ENCODE data around the gene SLC25A38. TPM values are rescaled to one million over a fixed set of nuclear protein-coding genes. Genes with fewer than 3 reads are reported as not detected.

Gene SLC25A38
- total RNA-seq, 1 experiment from 2014 or later, result 26.7 TPM

GRCh38 chr3:39378088-39378487, 5.1 kb upstream of the SLC25A38 start:
- Histone ChIP-seq H3K9me3 (ENCODE audit: control insufficient read depth in 1 of 2, insufficient read depth in 1 of 2, low read depth in 1 of 2, low read length in 2 of 2) (no peaks in the 10 kb centered on the region), H3K4me1 (ENCODE audit: control insufficient read depth in 1 of 2, insufficient read depth in 2 of 2, low read length in 2 of 2) (peaks cover 4 to 8% of the 10 kb centered on the region in 2 experiments; a peak in 3 of 4 replicates), H4K20me1 (ENCODE audit: insufficient read depth) (no peaks in the 10 kb centered on the region), H2AFZ (ENCODE audit: low read depth, low read length, poor library complexity, severe bottlenecking) (no peak overlapping the region), H3K27me3 (ENCODE audit: insufficient read depth, low read length) (peaks cover 21% of the 10 kb centered on the region; the same call in 1 of the 2 replicates), H3K79me2 (ENCODE audit: insufficient read depth, low read length) (no peaks in the 10 kb centered on the region; the same call in 1 of the 2 replicates), H3K27ac (ENCODE audit: low read depth, low read length) (no peak overlapping the region), H3K4me3 (replicated peaks in 1 of 2; ENCODE audit: low read depth in 1 of 2, low read length in 2 of 2) (no peak overlapping the region), H3K36me3 (ENCODE audit: control insufficient read depth in 1 of 2, insufficient read depth in 2 of 2, low read length in 2 of 2) (no peaks in the 10 kb centered on the region), H3K4me2 (ENCODE audit: low read length) (no peak overlapping the region), H3K9ac (ENCODE audit: low read length) (no peak overlapping the region), H3K9me2 (ENCODE audit: insufficient read depth) (no peaks in the 10 kb centered on the region)
- POLR2A ChIA-PET, result interaction anchor here (1.4 kb wide), 1 partner anchor 29 kb away, joined by 6 read pairs; the partner anchor contains the start of gene RPSA
- no TSS peak for BruUV-seq (replicated peaks)
- DNase-seq (ENCODE audit: low read depth, low spot score) (peak; percentile 45), ATAC-seq (peak; percentile 90)
- intact Hi-C loops (cut with micrococcal nuclease), result loop anchor here (1.0 to 2.0 kb wide), 3 partner anchors 85 to 277 kb away; no protein-coding TSS in a partner anchor
- CTCF ChIA-PET, result interaction anchor here (0.7 to 1.7 kb wide), 14 partner anchors 9 to 881 kb away, joined by 3 to 19 read pairs (median 3); partner anchors contain the start of gene EXOG
- TF ChIP-seq ZNF274 (IDR thresholded peaks at IDR 0.05; ENCODE audit: low read depth, low read length), result no peak
- no peak for TF ChIP-seq CEBPB (IDR thresholded peaks at IDR 0.05; ENCODE audit: low read depth)
- peak; percentile 54 to 89 (median 86) for TF ChIP-seq CTCF (IDR thresholded peaks at IDR 0.05 in 2 of 3, conservative IDR thresholded peaks at IDR 0.05 in 1 of 3; ENCODE audit: borderline replicate concordance in 1 of 3, insufficient read depth in 1 of 3, low read depth in 2 of 3, low read length in 2 of 3)
- TF ChIP-seq RAD21 (IDR thresholded peaks at IDR 0.05; ENCODE audit: low read depth), result peak; percentile 73
- TF ChIP-seq ATF3 (IDR thresholded peaks at IDR 0.05), result no peak
- TF ChIP-seq EZH2phosphoT487 (IDR thresholded peaks at IDR 0.05; ENCODE audit: borderline replicate concordance), result no peak
- RAD21 ChIA-PET (ENCODE audit: low non-redundant PET in 1 of 2, low total read pairs in 2 of 2, uncharacterized antibody in 2 of 2, unreplicated experiment in 2 of 2), result interaction anchor here in 1 of 2 experiments (0.8 kb wide), 1 partner anchor 86 kb away, joined by 3 read pairs; no protein-coding TSS in a partner anchor

Data from HCT116 (cell line).